Caco-2 (cell line): ENCODE results near the gene ZRANB3. TPM values are rescaled to one million over a fixed set of nuclear protein-coding genes. Genes with fewer than 3 reads are reported as not detected.

ENCODE experiments used
- BruUV-seq: library from RNA; stranded (reverse); fragments of 400-500 nt; replicated peaks from 2 replicates; lab custom pipeline; 2021; lab: Mats Ljungman, UMichigan
- CTCF ChIA-PET: fragments of 300-600 bp; sonication (Branson Sonifier 250); formaldehyde crosslinking; loops from one replicate; lab custom pipeline; 2022; ENCODE audit warnings: antibody characterized with exemption; lab: Charles Lee
- POLR2A ChIA-PET: fragments of 300-600 bp; sonication (Branson Sonifier 250); formaldehyde crosslinking; loops from one replicate; lab custom pipeline; 2022; ENCODE audit warnings: antibody characterized with exemption; lab: Charles Lee
- DNase-seq, 2 experiments: peaks; one replicate each; pipeline versions ENCODE4 v3.0.0 to v3.0.0-alpha.2; 2020 to 2022
- H3K27me3 ChIP-seq: replicated peaks from 2 replicates; pipeline ENCODE4 v1.6.0; 2011; ENCODE audit warnings: low read length; ENCODE audit not compliant: control insufficient read depth, insufficient read depth
- H3K36me3 ChIP-seq: 2 replicates; pipeline ENCODE4 v1.5.1; 2011; ENCODE audit warnings: low read length; ENCODE audit not compliant: control insufficient read depth, insufficient read depth
- H3K4me1 ChIP-seq: fragments of 250-450 bp; sonication (Bioruptor Pico); 2 replicates; pipeline ENCODE4 v1.5.1; 2020; ENCODE audit warnings: mild to moderate bottlenecking
- H3K4me3 ChIP-seq: 2 replicates; pipeline ENCODE4 v1.5.1; 2011; ENCODE audit warnings: low read depth, mild to moderate bottlenecking, control low read depth, low read length
- H3K9me3 ChIP-seq: fragments of 250-450 bp; sonication (Bioruptor Pico); 2 replicates; pipeline ENCODE4 v1.5.1; 2020; ENCODE audit warnings: mild to moderate bottlenecking, moderate library complexity
- H3K27ac Mint-ChIP-seq: one replicate; pipeline ENCODE4 v1.8.0; 2022; ENCODE audit warnings: mixed read lengths; ENCODE audit not compliant: unreplicated experiment
- H3K27me3 Mint-ChIP-seq: one replicate; pipeline ENCODE4 v1.8.0; 2022; ENCODE audit warnings: mixed read lengths; ENCODE audit not compliant: insufficient read depth, unreplicated experiment
- H3K36me3 Mint-ChIP-seq: one replicate; pipeline ENCODE4 v1.8.0; 2022; ENCODE audit warnings: mild to moderate bottlenecking, mixed read lengths; ENCODE audit not compliant: insufficient read depth, unreplicated experiment
- H3K4me1 Mint-ChIP-seq: one replicate; pipeline ENCODE4 v1.8.0; 2022; ENCODE audit warnings: low read depth, mixed read lengths; ENCODE audit not compliant: unreplicated experiment
- H3K4me3 Mint-ChIP-seq: one replicate; pipeline ENCODE4 v1.8.0; 2022; ENCODE audit warnings: mild to moderate bottlenecking, moderate library complexity, mixed read lengths; ENCODE audit not compliant: unreplicated experiment
- H3K9me3 Mint-ChIP-seq: one replicate; pipeline ENCODE4 v1.8.0; 2022; ENCODE audit warnings: mixed read lengths; ENCODE audit not compliant: unreplicated experiment
- intact Hi-C: fragments of 100-400 bp; cut with micrococcal nuclease; formaldehyde crosslinking; loops from one replicate; pipeline ENCODE4 v1.10.0; 2022; ENCODE audit not compliant: unreplicated experiment
- total RNA-seq: library from RNA; stranded (reverse); gene quantifications from 2 replicates; pipeline ENCODE4 v1.2.3, GENCODE V29; 2022
- TF ChIP-seq, protein P1 (sequence below), 2 experiments: fragments of 200-600 bp in 1 of 2; IDR thresholded peaks; 1 replicate in 1 of 2; 2 replicates in 1 of 2; pipeline versions ENCODE4 v1.5.1 to v1.8.0; 2011 to 2022; ENCODE audit warnings: antibody characterized with exemption in 1 of 2, control low read depth in 1 of 2, inconsistent platforms in 1 of 2, low read depth in 1 of 2, low read length in 1 of 2, mild to moderate bottlenecking in 1 of 2, moderate library complexity in 1 of 2; ENCODE audit not compliant: insufficient read depth in 1 of 2, severe bottlenecking in 1 of 2, unreplicated experiment in 1 of 2

Gene ZRANB3
- total RNA-seq, 1 experiment from 2014 or later, result 17.0 TPM

DNA sequence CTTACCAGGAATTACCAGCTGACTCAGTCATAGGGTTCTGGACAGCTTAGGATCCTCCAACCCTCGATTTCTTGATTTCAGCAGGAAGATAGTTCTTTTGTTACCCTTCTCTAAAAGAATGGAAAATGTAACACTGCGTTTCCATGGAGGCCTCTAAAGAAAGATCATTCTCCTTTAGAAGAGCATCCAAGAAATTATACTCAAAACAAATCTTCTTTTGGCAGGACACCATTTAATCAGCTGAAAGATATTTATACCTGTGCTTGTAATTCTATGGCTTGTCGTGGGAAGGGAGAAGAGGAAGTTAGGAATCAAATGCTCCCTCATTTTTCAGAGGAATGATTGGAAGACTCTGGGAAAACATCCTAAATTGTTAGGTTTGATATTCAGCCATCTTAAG is 348.4 kb downstream of the ZRANB3 start:
- Mint-ChIP-seq H3K27ac (no peak overlapping the region), H3K36me3 (peaks cover 4% of the 10 kb centered on the region), H3K27me3 (no peaks in the 10 kb centered on the region), H3K9me3 (peaks cover 2% of the 10 kb centered on the region), H3K4me3 (no peak overlapping the region), H3K4me1 (no peaks in the 10 kb centered on the region)
- Histone ChIP-seq H3K36me3 (no peaks in the 10 kb centered on the region), H3K27me3 (no peaks in the 10 kb centered on the region), H3K4me1 (no peaks in the 10 kb centered on the region), H3K4me3 (no peak overlapping the region), H3K9me3 (peaks cover under 1% of the 10 kb centered on the region; the same call in 1 of the 2 replicates)
- BruUV-seq, result no TSS peak
- TF ChIP-seq, protein P1, sequence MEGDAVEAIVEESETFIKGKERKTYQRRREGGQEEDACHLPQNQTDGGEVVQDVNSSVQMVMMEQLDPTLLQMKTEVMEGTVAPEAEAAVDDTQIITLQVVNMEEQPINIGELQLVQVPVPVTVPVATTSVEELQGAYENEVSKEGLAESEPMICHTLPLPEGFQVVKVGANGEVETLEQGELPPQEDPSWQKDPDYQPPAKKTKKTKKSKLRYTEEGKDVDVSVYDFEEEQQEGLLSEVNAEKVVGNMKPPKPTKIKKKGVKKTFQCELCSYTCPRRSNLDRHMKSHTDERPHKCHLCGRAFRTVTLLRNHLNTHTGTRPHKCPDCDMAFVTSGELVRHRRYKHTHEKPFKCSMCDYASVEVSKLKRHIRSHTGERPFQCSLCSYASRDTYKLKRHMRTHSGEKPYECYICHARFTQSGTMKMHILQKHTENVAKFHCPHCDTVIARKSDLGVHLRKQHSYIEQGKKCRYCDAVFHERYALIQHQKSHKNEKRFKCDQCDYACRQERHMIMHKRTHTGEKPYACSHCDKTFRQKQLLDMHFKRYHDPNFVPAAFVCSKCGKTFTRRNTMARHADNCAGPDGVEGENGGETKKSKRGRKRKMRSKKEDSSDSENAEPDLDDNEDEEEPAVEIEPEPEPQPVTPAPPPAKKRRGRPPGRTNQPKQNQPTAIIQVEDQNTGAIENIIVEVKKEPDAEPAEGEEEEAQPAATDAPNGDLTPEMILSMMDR (IDR thresholded peaks at IDR 0.05; ENCODE audit: insufficient read depth in 1 of 2, low read depth in 1 of 2, low read length in 1 of 2, severe bottlenecking in 1 of 2, unreplicated experiment in 1 of 2), result no peak
- intact Hi-C loops, result no loop called here
- DNase-seq, result no peak
- CTCF ChIA-PET, result no interaction called here
- POLR2A ChIA-PET, result no interaction called here

DNA sequence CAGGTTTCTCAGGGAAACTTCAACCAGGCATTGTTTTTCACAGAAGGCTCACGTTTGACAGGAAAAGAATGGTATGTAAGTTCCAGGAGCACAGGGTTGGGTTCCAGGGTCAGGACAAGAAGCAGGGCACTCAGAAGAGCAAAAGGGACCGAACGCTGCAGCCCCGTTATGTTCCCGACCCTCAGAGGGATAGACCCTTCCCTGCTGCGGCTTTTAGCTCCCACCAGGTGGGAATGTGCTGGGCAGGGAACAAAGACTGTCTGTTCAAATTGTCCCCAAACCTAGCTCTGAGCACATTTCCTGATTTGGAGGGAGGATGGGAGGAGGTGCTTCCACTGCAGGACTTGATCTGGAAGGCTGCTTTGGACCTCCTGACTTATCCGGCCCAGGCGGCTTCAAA is 348.8 kb downstream of the ZRANB3 start:
- ChIA-PET POLR2A (no interaction called here), CTCF (no interaction called here)
- intact Hi-C loops, result no loop called here
- Mint-ChIP-seq H3K9me3 (peaks cover 6% of the 10 kb centered on the region), H3K4me3 (no peak overlapping the region), H3K36me3 (peaks cover 2% of the 10 kb centered on the region), H3K4me1 (no peaks in the 10 kb centered on the region), H3K27ac (no peak overlapping the region), H3K27me3 (no peaks in the 10 kb centered on the region)
- DNase-seq, result no peak
- TF ChIP-seq, protein P1 (IDR thresholded peaks at IDR 0.05; ENCODE audit: insufficient read depth in 1 of 2, low read depth in 1 of 2, low read length in 1 of 2, severe bottlenecking in 1 of 2, unreplicated experiment in 1 of 2), result no peak
- no TSS peak for BruUV-seq
- Histone ChIP-seq H3K27me3 (no peaks in the 10 kb centered on the region), H3K4me3 (no peak overlapping the region), H3K9me3 (peaks cover 3% of the 10 kb centered on the region; the same call in 1 of the 2 replicates), H3K36me3 (no peaks in the 10 kb centered on the region), H3K4me1 (no peaks in the 10 kb centered on the region)

DNA sequence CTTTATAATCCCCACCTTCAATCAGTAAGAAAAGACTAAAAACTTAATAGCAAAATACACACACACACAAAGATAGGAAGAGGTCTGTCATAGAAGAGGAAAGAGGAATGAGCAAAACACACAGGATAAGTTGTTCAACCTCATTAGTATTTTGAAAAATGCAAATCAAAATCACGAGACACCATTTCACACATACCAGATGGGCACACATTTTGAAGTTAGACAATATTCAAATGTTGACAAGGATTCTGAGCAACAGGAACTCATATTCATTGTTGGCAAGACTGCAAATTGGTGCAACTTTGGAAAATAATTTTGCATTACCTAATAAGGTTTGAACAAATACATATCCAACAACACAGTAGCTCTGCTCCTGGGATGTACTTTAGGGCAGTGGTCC is 351.3 kb downstream of the ZRANB3 start:
- Histone ChIP-seq H3K36me3 (no peaks in the 10 kb centered on the region), H3K9me3 (peaks cover 7% of the 10 kb centered on the region; the same call in 1 of the 2 replicates), H3K4me3 (no peak overlapping the region), H3K27me3 (no peaks in the 10 kb centered on the region), H3K4me1 (no peaks in the 10 kb centered on the region)
- no peak for DNase-seq
- ChIA-PET CTCF (no interaction called here), POLR2A (no interaction called here)
- intact Hi-C loops, result no loop called here
- TF ChIP-seq, protein P1 (IDR thresholded peaks at IDR 0.05; ENCODE audit: insufficient read depth in 1 of 2, low read depth in 1 of 2, low read length in 1 of 2, severe bottlenecking in 1 of 2, unreplicated experiment in 1 of 2), result no peak
- peaks cover 17% of the 10 kb centered on the region for H3K9me3 Mint-ChIP-seq
- no peak overlapping the region for H3K27ac Mint-ChIP-seq
- H3K4me3 Mint-ChIP-seq, result no peak overlapping the region
- H3K36me3 Mint-ChIP-seq, result peaks cover 23% of the 10 kb centered on the region
- H3K27me3 Mint-ChIP-seq, result no peaks in the 10 kb centered on the region
- no TSS peak for BruUV-seq
- no peaks in the 10 kb centered on the region for H3K4me1 Mint-ChIP-seq
